WTC11 (cell line): ENCODE results near the gene RFTN1. TPM values are rescaled to one million over a fixed set of nuclear protein-coding genes. Genes with fewer than 3 reads are reported as not detected.

ENCODE experiments used
- ATAC-seq: fragments of 200-7000 bp; cut with Tn5 transposase; 2 replicates; pipeline ENCODE4 v1.10.0; 2021; ENCODE audit warnings: mild to moderate bottlenecking, moderate library complexity
- CTCF ChIA-PET: fragments of 300-600 bp; sonication (Branson Sonifier 250); formaldehyde crosslinking; loops from one replicate; lab custom pipeline; 2021; ENCODE audit warnings: antibody characterized with exemption; lab: Charles Lee
- POLR2A ChIA-PET: fragments of 350-600 bp; sonication (Branson Sonifier 250); formaldehyde crosslinking; loops from one replicate; lab custom pipeline; 2021; ENCODE audit warnings: antibody characterized with exemption; lab: Charles Lee
- DNase-seq: peaks from one replicate; pipeline ENCODE4 v3.0.0; 2021; ENCODE audit warnings: low spot score
- H3K27ac Mint-ChIP-seq: 2 replicates; pipeline ENCODE4 v1.8.0; 2021; ENCODE audit warnings: mixed read lengths
- H3K27me3 Mint-ChIP-seq: 2 replicates; pipeline ENCODE4 v1.8.0; 2021; ENCODE audit warnings: low read depth, mild to moderate bottlenecking, moderate library complexity, mixed read lengths
- H3K36me3 Mint-ChIP-seq: 2 replicates; pipeline ENCODE4 v1.8.0; 2021; ENCODE audit warnings: mixed read lengths
- H3K4me1 Mint-ChIP-seq: 2 replicates; pipeline ENCODE4 v1.8.0; 2022; ENCODE audit warnings: mixed read lengths
- H3K4me3 Mint-ChIP-seq: 2 replicates; pipeline ENCODE4 v1.8.0; 2021; ENCODE audit warnings: mild to moderate bottlenecking, moderate library complexity, mixed read lengths
- H3K9me3 Mint-ChIP-seq: 2 replicates; pipeline ENCODE4 v1.8.0; 2021; ENCODE audit warnings: mixed read lengths
- AFF4 ChIP-seq: sonication (generic); formaldehyde crosslinking; IDR thresholded peaks from 2 replicates; pipeline ENCODE4 v1.8.1; 2023; ENCODE audit warnings: mild to moderate bottlenecking, missing genetic modification reagents, borderline replicate concordance
- ELF4 ChIP-seq: sonication (generic); formaldehyde crosslinking; IDR thresholded peaks from 2 replicates; pipeline ENCODE4 v1.8.1; 2022; ENCODE audit warnings: low read depth, mild to moderate bottlenecking, moderate library complexity, missing genetic modification reagents
- ERG ChIP-seq: fragments of 250-450 bp; sonication (Bioruptor Pico); IDR thresholded peaks from 2 replicates; pipeline ENCODE4 v1.8.0; 2021; ENCODE audit warnings: mild to moderate bottlenecking
- FOXP1 ChIP-seq: sonication (generic); formaldehyde crosslinking; IDR thresholded peaks from 2 replicates; pipeline ENCODE4 v1.8.0; 2022; ENCODE audit warnings: missing genetic modification reagents, mild to moderate bottlenecking, moderate library complexity, borderline replicate concordance
- KAT7 ChIP-seq: sonication (generic); formaldehyde crosslinking; IDR thresholded peaks from 2 replicates; pipeline ENCODE4 v1.8.1; 2023; ENCODE audit warnings: missing genetic modification reagents, mild to moderate bottlenecking, borderline replicate concordance
- NFATC4 ChIP-seq: fragments of 250-450 bp; sonication (Bioruptor Pico); IDR thresholded peaks from 2 replicates; pipeline ENCODE4 v1.9.0; 2021; ENCODE audit warnings: mild to moderate bottlenecking
- NR3C1 ChIP-seq: sonication (generic); formaldehyde crosslinking; conservative IDR thresholded peaks from 2 replicates; pipeline ENCODE4 v1.8.1; 2023; ENCODE audit warnings: low read depth, mild to moderate bottlenecking, missing genetic modification reagents
- STAT6 ChIP-seq: sonication (generic); formaldehyde crosslinking; conservative IDR thresholded peaks from 2 replicates; pipeline ENCODE4 v1.8.1; 2023; ENCODE audit warnings: mild to moderate bottlenecking, low read depth, missing genetic modification reagents, moderate library complexity
- ZBTB21 ChIP-seq: sonication (generic); formaldehyde crosslinking; IDR thresholded peaks from 2 replicates; pipeline ENCODE4 v1.8.1; 2023; ENCODE audit warnings: mild to moderate bottlenecking, missing genetic modification reagents, borderline replicate concordance
- ZNF219 ChIP-seq: sonication (generic); formaldehyde crosslinking; IDR thresholded peaks from 2 replicates; pipeline ENCODE4 v1.8.0; 2023; ENCODE audit warnings: missing genetic modification reagents, mild to moderate bottlenecking, borderline replicate concordance
- ZNF281 ChIP-seq: sonication (generic); formaldehyde crosslinking; IDR thresholded peaks from 2 replicates; pipeline ENCODE4 v1.8.0; 2023; ENCODE audit warnings: mild to moderate bottlenecking, missing genetic modification reagents
- ZNF512 ChIP-seq: sonication (generic); formaldehyde crosslinking; IDR thresholded peaks from 2 replicates; pipeline ENCODE4 v1.8.1; 2022; ENCODE audit warnings: missing genetic modification reagents, borderline replicate concordance
- total RNA-seq: library from RNA; stranded (reverse); gene quantifications from 3 replicates; pipeline ENCODE4 v1.2.3, GENCODE V29; 2021
- TF ChIP-seq, protein P1 (sequence below): fragments of 250-450 bp; sonication (Bioruptor Pico); IDR thresholded peaks from 2 replicates; pipeline ENCODE4 v2.1.2; 2022; ENCODE audit warnings: mild to moderate bottlenecking, moderate library complexity
- TF ChIP-seq, protein P2 (sequence below): fragments of 250-450 bp; sonication (Bioruptor Pico); IDR thresholded peaks from 2 replicates; pipeline ENCODE4 v1.9.0; 2021; ENCODE audit warnings: mild to moderate bottlenecking
- TF ChIP-seq, protein P3 (sequence below): sonication (generic); formaldehyde crosslinking; IDR thresholded peaks from 2 replicates; pipeline ENCODE4 v1.8.0; 2022; ENCODE audit warnings: mild to moderate bottlenecking, missing genetic modification reagents

Gene RFTN1
- total RNA-seq, 1 experiment from 2014 or later = 3.8 TPM

DNA sequence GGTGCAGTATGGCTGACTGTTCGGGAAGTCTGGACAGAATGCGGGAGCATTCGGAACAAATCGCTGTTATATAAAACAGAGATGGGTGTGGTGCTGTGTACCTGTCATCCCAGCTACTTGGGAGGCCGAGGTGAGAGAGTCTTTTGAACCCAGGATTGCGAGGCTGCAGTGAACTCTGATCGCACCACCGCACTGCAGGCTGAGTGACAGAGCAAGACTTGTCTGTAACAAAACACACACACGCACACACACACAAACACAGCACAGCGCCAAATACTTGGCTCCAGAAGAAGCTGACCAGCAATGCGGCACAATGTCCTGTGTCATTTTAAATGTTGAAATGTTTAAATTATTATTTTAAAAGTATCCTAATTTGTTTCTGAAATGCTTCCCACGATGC is 12.6 kb downstream of the RFTN1 start:
- no peak for ATAC-seq
- ChIA-PET CTCF (no interaction called here), POLR2A (no interaction called here)
- H3K27me3 Mint-ChIP-seq = peaks cover 12% of the 10 kb centered on the region
- peaks cover 8% of the 10 kb centered on the region; the same call in 1 of the 2 replicates for H3K9me3 Mint-ChIP-seq
- no peak for DNase-seq
- H3K27ac Mint-ChIP-seq = no peak overlapping the region
- H3K4me3 Mint-ChIP-seq = no peak overlapping the region
- H3K4me1 Mint-ChIP-seq = peaks cover 19% of the 10 kb centered on the region
- 0 out of 2 replicates have a peak, but pooled peaks cover 2% of the 10 kb centered on the region for H3K36me3 Mint-ChIP-seq
- TF ChIP-seq, protein P1, sequence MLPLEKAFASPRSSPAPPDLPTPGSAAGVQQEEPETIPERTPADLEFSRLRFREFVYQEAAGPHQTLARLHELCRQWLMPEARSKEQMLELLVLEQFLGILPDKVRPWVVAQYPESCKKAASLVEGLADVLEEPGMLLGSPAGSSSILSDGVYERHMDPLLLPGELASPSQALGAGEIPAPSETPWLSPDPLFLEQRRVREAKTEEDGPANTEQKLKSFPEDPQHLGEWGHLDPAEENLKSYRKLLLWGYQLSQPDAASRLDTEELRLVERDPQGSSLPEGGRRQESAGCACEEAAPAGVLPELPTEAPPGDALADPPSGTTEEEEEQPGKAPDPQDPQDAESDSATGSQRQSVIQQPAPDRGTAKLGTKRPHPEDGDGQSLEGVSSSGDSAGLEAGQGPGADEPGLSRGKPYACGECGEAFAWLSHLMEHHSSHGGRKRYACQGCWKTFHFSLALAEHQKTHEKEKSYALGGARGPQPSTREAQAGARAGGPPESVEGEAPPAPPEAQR = no peak
- no peak for TF ChIP-seq ZNF219 (CRISPR knock-in tag)
- TF ChIP-seq KAT7 (CRISPR knock-in tag) = no peak
- no peak for TF ChIP-seq ELF4 (CRISPR knock-in tag)
- TF ChIP-seq FOXP1 (CRISPR knock-in tag) = no peak
- TF ChIP-seq AFF4 (CRISPR knock-in tag) = no peak
- no peak for TF ChIP-seq ZNF512 (CRISPR knock-in tag)
- TF ChIP-seq, protein P2, sequence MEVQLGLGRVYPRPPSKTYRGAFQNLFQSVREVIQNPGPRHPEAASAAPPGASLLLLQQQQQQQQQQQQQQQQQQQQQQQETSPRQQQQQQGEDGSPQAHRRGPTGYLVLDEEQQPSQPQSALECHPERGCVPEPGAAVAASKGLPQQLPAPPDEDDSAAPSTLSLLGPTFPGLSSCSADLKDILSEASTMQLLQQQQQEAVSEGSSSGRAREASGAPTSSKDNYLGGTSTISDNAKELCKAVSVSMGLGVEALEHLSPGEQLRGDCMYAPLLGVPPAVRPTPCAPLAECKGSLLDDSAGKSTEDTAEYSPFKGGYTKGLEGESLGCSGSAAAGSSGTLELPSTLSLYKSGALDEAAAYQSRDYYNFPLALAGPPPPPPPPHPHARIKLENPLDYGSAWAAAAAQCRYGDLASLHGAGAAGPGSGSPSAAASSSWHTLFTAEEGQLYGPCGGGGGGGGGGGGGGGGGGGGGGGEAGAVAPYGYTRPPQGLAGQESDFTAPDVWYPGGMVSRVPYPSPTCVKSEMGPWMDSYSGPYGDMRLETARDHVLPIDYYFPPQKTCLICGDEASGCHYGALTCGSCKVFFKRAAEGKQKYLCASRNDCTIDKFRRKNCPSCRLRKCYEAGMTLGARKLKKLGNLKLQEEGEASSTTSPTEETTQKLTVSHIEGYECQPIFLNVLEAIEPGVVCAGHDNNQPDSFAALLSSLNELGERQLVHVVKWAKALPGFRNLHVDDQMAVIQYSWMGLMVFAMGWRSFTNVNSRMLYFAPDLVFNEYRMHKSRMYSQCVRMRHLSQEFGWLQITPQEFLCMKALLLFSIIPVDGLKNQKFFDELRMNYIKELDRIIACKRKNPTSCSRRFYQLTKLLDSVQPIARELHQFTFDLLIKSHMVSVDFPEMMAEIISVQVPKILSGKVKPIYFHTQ (CRISPR knock-in tag) = no peak
- TF ChIP-seq NFATC4 (CRISPR knock-in tag) = no peak
- no peak for TF ChIP-seq ZBTB21 (CRISPR knock-in tag)
- no peak for TF ChIP-seq ERG (CRISPR knock-in tag)
- no peak for TF ChIP-seq STAT6 (CRISPR knock-in tag)
- no peak for TF ChIP-seq NR3C1 (CRISPR knock-in tag)
- no peak for TF ChIP-seq ZNF281 (CRISPR knock-in tag)
- TF ChIP-seq, protein P3, sequence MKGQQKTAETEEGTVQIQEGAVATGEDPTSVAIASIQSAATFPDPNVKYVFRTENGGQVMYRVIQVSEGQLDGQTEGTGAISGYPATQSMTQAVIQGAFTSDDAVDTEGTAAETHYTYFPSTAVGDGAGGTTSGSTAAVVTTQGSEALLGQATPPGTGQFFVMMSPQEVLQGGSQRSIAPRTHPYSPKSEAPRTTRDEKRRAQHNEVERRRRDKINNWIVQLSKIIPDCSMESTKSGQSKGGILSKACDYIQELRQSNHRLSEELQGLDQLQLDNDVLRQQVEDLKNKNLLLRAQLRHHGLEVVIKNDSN (CRISPR knock-in tag) = no peak
